ENCODE data around the gene ASS1.

- no peak for TF ChIP-seq ZNF239 (tag by site-specific recombination; IDR thresholded peaks at IDR 0.05)
- peak; percentile 42 for TF ChIP-seq ZBTB8A (tag by site-specific recombination; IDR thresholded peaks at IDR 0.05)
- no peak for TF ChIP-seq PRDM2 (tag by site-specific recombination; IDR thresholded peaks at IDR 0.05; ENCODE audit: borderline replicate concordance)
- TF ChIP-seq ATF2 (tag by site-specific recombination; IDR thresholded peaks at IDR 0.05; ENCODE audit: low read depth), result no peak
These were observed at the start of gene ASS1 for GRCh38 chr9:130444565-130445221.
